GM21723 (cell line): ENCODE data around the gene DHX32.
A peak's percentile ranks its signal among the peaks of the same experiment; 100 is the strongest.

Experiments used
- ATAC-seq: cut with Tn5 transposase; IDR thresholded peaks from one replicate; pipeline ENCODE4 v1.9.1; 2021; ENCODE audit warnings: mild to moderate bottlenecking, moderate library complexity; ENCODE audit not compliant: unreplicated experiment

The DHX32 gene

DNA sequence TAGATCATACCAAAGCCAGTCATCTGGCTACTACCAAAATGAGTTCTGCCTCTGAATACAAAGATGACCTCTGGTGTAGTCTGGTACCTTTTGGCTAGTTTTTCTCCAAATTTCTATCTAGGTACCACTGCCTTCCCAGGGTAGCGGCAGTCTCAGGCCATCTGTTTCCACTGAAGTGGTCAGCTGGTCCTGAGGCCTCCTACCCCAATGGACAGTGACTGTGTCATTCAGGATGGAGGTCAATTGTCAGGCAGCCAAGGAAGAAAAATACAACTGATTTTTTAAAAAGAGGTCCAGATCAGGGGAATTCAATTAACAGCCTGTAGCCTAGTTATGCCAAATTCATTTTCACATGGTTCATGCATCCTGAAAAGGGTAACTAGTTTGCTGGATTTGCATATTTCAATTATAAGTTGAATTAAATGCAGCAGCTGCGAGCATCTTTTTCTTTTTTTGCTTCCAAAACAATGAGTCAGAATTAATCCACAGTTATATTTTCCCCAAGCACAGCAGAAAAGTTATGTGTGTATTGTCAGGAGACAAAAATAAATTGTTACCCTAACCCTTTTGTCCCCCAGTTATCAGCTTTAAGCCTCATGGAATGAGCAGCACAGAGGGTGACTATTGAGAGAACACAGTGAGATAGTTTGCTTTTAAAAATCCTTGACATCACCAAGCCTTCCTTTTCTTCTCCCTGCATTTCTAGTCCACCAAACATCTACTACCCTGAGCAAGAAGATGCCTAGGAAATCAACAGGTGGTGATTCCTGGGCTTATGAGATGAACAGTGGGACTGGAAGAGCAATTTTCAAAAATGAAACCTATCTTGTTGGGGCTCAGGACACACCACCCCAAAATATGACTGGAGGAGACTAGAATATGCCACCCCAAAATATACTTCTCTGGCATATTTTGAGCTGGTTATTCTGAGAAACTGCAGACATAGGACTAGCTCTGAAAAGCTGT is 30.0 kb downstream of the DHX32 start:
- ATAC-seq: no peak

DNA sequence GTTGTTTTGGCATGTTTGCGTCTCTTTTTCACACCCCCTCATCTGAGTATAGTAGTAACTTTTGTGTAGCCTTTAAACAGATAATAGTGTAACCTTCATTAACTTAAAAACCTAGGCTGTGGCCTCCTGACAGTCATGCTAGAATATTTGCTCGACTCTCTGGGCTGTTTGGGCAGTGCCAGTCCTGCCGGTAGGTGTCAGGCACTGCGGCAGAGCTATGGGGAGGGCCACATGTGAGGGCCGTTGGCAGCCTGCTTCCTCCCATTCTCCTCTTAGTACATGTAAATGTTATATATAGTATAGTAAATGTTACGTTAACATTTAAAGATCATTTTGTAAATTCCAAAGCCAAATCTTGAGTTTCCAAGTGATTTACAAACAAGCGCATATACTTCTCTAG is 31.6 kb downstream of the DHX32 start:
- ATAC-seq: no peak

- no peak for ATAC-seq
These were observed 32.2 kb downstream of the DHX32 start for GRCh38 chr10:125848857-125849256.

- no peak for ATAC-seq
These were observed 32.7 kb downstream of the DHX32 start for GRCh38 chr10:125848371-125848770.

GRCh38 chr10:125846894-125847293 is 34.2 kb downstream of the DHX32 start:
- ATAC-seq: peak; percentile 66

- ATAC-seq: no peak
These were observed 35.5 kb downstream of the DHX32 start for GRCh38 chr10:125845617-125846016.

DNA sequence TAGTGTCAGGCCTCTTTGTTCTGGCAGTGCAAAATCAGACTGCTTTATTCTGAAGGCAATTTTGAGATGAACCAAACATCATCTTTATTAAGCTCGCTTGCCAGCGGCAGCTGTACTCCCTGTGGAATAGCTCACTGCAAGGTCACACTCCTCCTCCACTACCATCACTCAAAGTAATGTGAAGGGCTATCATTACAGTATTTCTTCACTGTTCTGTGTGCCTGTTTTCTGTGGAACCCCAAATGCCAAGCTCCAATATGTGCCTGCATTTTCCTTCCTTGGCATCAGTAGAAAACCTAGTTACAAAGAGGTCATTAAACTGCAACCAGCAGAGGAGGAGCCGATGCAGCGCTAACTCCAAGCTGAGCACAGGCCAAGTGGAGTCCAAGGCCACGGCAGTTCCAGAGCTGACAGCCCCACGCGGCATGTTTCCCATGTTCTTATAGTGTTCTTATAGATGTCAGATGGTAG is 36.3 kb downstream of the DHX32 start:
- ATAC-seq: no peak

DNA sequence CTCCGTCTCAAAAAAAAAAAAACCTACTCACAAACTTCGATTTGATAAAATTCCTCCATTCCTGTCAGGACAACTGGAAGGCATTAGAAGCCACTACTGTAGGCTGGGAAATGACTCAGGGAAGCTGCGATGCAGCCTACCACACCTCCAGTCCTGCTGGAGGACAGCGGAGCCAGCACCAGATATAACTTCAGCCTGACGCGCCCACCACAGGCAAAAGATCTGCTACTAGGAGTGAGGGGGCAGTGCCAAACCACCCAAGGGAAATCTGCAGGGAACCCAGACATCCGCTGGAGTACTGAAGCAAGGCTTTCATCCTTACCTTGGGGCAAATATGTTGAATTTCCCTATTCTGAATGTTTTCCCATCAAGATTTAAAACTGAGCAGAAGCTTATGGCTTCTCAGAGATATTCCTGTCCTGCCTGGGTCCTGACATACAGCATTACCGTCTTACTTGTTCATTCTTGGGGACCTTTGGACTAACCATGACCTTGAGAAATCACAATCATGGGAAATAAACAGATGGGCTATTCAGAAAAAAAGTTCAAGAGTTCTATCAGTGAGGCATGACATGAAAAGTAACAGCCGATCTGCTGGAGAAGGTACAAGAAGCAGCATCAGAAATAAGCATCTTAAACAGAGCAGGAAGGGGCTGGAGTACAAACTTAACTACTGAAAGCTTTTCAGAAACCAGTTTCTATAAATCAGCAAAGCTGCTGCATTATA is 37.3 kb downstream of the DHX32 start:
- no peak for ATAC-seq

DNA sequence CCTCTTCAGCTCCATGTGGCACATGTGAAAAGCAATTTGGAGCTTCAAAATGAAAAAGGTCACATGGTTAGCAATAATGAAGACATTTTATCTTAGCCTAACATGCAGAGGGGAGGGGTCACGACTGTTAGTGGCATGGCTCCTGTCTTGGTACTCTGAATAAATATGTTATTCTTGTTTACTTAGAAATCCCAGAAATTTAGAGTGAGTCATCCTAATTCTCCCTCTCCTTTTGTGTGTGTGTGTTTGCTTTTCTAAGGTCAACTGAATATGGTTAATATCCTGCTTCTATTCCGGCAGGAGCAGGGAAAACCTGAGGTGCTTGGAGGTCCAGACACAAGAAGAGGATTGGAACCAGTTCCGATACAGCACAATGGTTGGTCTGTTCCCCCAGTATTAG is 40.1 kb downstream of the DHX32 start:
- no peak for ATAC-seq

- ATAC-seq: no peak
These were observed 40.7 kb downstream of the DHX32 start for GRCh38 chr10:125840406-125840805.

- no peak for ATAC-seq
These were observed 42.1 kb downstream of the DHX32 start for GRCh38 chr10:125838802-125839575.

DNA sequence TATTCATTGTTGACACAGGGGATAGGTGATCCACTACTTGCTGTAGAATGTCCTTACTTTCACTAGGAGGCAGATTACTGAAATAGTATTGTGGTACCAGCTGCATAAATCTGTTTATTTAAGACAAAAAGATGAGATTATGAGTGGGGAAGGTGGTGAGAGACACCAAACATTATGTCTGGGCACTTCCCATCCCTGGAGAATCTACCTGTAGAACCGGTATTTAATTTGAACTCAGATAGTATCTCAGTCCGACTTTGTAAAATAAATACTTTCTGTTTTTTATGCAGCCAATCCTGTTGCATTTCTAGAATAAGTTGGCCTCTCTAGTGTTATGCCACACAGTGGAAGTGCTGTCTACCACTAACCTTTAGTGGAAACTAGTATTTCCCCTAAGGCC is 44.3 kb downstream of the DHX32 start:
- ATAC-seq: no peak

GRCh38 chr10:125828311-125828710 is 52.8 kb downstream of the DHX32 start:
- no peak for ATAC-seq

DNA sequence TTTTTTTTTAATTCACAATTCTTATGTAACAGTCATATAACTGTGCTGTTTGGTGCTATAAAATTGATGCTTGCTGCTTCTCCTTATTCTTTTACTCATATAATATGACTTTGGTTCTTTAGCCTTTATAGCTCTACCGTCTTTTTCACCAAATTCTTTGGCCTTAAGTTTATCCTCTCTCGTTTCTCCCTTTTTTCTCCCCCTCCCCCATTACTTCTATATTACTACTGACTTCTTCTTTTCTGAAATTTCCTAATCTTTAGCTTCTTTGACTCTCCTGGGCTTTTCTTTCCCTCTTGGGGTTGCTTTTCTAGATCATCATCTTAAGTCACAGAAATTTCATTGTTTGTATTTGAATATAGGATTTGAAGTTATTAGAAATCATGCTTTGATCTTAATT is 54.0 kb downstream of the DHX32 start:
- no peak for ATAC-seq

GRCh38 chr10:125824736-125825135 is 56.4 kb downstream of the DHX32 start:
- ATAC-seq: no peak

GRCh38 chr10:125823663-125824251 is 57.3 kb downstream of the DHX32 start:
- peak; percentile 4 for ATAC-seq

GRCh38 chr10:125822878-125823662 is 58.0 kb downstream of the DHX32 start, which contains the start of the genes BCCIP and UROS:
Gene BCCIP (plus strand): TSS chr10:125823546. CDS start chr10:125823558, 12 bp downstream.
Gene UROS (minus strand): TSS chr10:125823258. CDS start chr10:125816499, 6,759 bp downstream.
- peak; percentile 81 for ATAC-seq

GRCh38 chr10:125820701-125821100 is 60.4 kb downstream of the DHX32 start:
- peak; percentile 44 for ATAC-seq

- ATAC-seq: no peak
These were observed 63.6 kb downstream of the DHX32 start for GRCh38 chr10:125817337-125817946.
